GM12892 (cell line): ENCODE results near the gene XCR1. TPM values are rescaled to one million over a fixed set of nuclear protein-coding genes. Genes with fewer than 3 reads are reported as not detected.

Experiments
- DNase-seq: peaks from one replicate; pipeline ENCODE4 v3.0.0; 2011; ENCODE audit not compliant: insufficient read length
- FAIRE-seq: peaks from 2 replicates; lab custom pipeline; 2011; peaks lifted over from hg19 to GRCh38; lab: Jason Lieb, UNC
- POLR2A ChIP-seq: IDR thresholded peaks from 2 replicates; pipeline ENCODE4 v1.6.1; 2011; ENCODE audit warnings: low read depth, low read length, control low read depth
- POLR2AphosphoS5 ChIP-seq: IDR thresholded peaks from 2 replicates; pipeline ENCODE4 v1.6.1; 2011; ENCODE audit warnings: low read depth, low read length, control low read depth
- TAF1 ChIP-seq: IDR thresholded peaks from 2 replicates; pipeline ENCODE4 v1.6.1; 2011; ENCODE audit warnings: low read depth, mild to moderate bottlenecking, control low read depth, low read length, borderline replicate concordance
- polyA plus RNA-seq: library from polyadenylated mRNA; unstranded; fragments of >200 nt; gene quantifications from one replicate; pipeline ENCODE4 v1.2.1, GENCODE V29; 2012; ENCODE audit warnings: missing spikeins, inconsistent platforms; ENCODE audit not compliant: missing spikeins

XCR1 gene, protein sequence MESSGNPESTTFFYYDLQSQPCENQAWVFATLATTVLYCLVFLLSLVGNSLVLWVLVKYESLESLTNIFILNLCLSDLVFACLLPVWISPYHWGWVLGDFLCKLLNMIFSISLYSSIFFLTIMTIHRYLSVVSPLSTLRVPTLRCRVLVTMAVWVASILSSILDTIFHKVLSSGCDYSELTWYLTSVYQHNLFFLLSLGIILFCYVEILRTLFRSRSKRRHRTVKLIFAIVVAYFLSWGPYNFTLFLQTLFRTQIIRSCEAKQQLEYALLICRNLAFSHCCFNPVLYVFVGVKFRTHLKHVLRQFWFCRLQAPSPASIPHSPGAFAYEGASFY
- polyA plus RNA-seq = 0.04 TPM

DNA sequence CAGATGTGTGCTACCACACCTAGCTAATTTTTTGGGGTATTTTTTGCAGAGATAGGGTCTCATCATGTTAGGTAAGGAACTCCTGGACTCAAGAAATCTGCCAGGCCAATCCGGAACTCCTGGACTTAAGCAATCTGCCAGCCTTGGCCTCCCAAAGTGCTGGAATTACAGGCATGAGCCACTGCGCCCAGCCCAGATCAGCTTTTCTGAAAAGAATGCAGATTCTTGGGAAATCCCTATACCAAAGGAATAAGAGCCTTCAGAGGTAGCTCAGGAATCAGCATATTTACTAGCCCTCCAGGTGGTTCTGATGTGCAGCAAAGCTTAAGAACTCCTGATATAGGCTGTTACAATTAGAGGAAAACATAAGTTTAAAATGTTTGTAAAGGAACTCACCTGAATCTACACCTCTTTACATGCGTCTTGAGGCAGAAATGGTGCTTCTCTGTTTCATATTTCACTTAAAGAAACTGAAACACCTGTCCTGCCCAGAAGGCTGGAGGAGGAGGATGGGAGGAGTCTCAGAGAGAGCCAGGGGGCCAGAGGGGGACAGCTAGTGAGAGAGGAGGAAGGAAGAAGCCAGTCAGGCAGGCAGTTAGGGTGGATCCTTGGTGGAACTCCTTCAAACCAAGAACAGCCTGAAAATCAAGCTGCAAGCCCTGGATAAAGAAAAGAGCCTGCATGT is at the start of gene XCR1:
XCR1 (minus strand) TSS at position 463 of the 685 bp plus-strand sequence. CDS start 5,536 bp downstream, outside the sequence.
- TF ChIP-seq POLR2AphosphoS5 (no peak), TAF1 (no peak), POLR2A (no peak)
- DNase-seq = no peak
- no peak for FAIRE-seq

DNA sequence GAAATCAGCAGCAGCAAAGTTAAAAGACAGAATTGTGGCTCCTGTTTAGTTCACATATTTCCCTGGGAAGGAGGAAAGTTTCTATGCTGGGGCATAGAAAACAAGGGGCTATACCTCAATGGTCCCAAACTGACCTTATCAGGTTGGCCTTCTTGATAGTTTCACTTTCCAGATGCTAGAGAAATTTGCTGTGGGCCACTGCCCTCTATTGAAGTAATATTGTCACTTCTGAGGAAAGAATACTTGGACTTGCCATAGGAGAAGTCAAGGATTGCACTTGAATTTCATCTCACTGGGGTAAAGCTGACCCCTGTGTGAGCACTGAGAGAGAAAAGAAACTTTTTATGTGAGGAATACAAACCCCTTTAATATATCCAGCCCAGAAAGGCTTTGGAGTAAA is 49.3 kb upstream of the XCR1 start:
- no peak for FAIRE-seq
- no peak for DNase-seq
- TF ChIP-seq TAF1 = no peak
- TF ChIP-seq POLR2A = no peak
- no peak for TF ChIP-seq POLR2AphosphoS5

DNA sequence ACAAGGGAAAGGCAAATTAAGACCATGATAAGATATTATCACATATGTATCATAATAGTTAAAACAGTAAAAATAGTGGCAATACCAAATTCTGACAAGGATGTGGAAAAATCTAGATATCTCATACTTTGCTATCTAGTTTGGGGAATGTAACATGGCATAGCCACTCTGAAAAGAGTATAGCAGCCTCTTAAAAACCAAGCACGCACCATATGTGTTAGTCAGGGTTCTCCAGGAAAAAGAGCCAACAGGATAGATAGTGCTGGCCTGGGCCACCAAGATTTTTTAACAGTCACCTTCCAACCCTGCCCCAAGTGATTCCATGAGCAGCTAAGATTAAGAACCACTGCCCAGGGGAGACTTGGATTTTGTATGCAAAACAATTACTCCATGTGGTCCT is 48.5 kb upstream of the XCR1 start:
- FAIRE-seq (no peak), DNase-seq (no peak)
- no peak for TF ChIP-seq POLR2A
- no peak for TF ChIP-seq TAF1
- no peak for TF ChIP-seq POLR2AphosphoS5

DNA sequence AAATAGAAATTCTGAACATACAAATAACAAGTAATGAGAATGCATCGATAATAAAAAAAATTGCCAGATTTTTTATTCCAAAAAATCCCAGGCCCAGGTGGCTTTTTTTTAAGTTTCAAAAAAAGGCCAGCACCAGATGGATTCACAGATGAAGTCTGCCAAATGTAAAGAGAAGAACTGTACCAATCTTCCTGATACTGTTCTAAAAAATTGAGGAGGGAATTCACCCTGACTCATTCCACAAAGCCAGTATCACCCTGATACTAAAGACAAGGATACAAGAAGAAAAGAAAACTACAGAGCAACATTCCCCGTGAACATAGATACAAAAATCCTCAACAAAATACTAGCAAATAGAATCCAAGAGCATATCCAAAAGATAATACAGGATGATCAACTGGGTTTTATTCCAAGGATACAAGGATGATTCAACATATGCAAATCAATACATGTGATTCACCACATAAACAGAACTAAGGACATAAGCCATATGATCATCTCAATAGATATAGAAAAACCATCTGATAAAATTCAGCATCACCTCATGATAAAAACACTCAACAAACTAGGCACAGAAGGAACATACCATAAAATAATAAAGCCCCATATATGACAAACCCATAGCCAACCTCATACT is 44.1 kb upstream of the XCR1 start:
- DNase-seq (no peak), FAIRE-seq (no peak)
- TF ChIP-seq TAF1 = no peak
- TF ChIP-seq POLR2AphosphoS5 = no peak
- no peak for TF ChIP-seq POLR2A

DNA sequence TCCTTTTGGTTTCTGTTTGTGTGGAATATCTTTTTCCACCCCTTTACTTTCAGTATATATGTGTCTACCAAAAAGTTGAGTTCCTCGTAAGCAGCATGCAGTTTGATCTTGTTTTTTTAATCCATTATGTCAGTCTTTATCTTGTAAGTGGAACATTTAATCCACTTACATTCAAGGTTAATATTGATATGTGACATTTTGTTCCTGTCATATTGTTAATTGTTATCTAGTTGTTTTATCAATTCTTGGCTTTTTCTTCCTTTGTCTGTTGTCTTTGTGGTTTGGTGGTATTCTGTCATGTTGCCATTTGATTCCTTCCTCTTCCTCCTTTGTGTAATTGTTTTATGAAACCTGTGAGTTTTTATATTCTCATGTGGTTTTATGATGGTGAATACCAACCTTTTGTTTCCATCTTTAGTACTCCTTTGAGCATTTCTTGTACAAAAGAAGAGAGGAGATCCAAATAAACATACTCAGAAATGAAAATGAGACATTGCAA is 43.4 kb upstream of the XCR1 start:
- no peak for FAIRE-seq

DNA sequence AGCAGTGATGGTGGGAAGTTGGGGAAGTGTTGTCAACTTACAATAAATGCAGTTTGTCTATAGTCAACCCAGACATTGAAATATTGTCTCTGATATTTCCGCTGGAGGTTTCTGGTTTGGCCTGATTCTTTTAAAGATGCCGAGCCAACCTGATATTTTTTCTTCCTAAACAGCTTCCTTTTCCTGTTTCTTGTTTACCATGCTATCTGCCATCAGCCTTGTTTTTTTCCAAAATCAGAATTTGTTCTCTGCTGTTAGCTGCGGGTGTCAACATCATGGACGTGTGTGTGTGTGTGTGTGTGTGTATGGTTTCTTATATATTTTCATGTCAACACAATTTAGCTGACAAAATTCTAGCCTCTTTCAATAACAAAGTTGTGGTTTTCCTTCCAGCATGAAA is 41.2 kb upstream of the XCR1 start:
- FAIRE-seq (no peak), DNase-seq (no peak)
- no peak for TF ChIP-seq POLR2A
- TF ChIP-seq TAF1 = no peak
- no peak for TF ChIP-seq POLR2AphosphoS5

More for the DNA sequence above, 43.4 kb upstream of the XCR1 start:
- DNase-seq = no peak
- TF ChIP-seq POLR2A (no peak), POLR2AphosphoS5 (no peak), TAF1 (no peak)

DNA sequence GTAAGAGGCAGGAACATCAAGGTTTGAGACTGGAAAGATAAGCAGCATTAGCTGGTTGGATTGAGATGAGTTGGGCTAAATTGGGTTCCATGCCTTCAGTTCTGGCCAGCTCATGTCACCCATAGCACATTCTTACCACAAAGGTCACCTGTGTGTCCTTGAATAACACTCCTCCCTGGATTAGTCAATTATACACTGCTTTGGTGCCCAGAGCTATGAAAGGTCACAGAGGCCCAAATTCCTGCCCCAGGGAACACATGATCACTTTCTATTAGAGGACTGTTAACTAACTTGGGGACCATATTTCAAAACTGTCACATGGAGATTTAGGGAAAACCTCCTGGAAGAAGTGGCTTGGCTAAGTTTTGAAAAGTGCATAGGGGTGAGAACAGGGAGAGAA is 40.1 kb upstream of the XCR1 start:
- FAIRE-seq (no peak), DNase-seq (no peak)
- TF ChIP-seq POLR2AphosphoS5 = no peak
- TF ChIP-seq TAF1 = no peak
- TF ChIP-seq POLR2A = no peak

DNA sequence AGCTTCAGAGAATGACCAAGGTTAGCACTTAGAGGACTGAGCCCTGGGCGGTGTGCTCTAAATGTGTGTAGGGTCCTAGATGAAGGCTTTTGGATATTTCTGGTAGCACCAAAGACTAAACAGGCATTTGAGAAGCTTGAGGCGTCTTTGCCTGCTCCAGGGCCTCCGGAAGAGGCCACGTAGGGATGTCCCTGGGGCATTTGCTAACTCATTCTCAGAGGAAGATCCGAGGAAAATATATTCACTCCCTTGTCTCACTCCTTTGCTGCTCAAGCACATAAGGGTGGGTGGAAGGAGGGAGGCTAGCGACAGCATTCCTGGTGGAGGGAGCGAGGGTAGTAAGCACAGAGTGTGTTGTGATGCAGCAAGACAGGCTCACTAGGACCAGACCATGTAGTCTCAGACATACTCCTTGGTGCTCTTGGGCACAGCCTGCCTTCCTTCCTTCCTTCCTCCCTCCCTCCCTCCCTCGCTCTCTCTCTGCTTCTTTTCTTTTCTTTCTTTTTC is 38.5 kb upstream of the XCR1 start:
- no peak for FAIRE-seq
- TF ChIP-seq POLR2A = no peak
- TF ChIP-seq POLR2AphosphoS5 = no peak
- TF ChIP-seq TAF1 = no peak
- no peak for DNase-seq

DNA sequence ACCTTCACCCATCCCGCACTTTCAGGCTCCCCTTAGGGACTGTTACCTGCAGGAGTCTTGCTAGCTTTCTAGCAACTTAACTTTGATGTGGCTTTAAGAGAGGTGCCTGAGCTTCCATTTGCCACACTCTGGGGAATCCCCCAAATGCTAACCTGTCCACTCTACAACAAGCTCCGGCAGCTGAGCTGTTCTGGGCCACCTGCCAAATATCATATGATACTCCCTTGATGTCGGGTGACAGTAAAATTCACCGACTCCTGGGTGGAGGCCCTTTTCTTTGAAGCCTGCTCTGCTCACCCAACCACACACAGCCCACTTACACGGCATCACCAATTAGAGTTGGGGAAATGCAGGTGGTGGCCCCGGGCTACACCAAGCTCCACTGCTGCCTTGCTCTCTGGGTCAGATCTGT is 38.0 kb upstream of the XCR1 start:
- FAIRE-seq (peak; percentile 56), DNase-seq (no peak)
- no peak; the same call in 1 of the 2 replicates for TF ChIP-seq POLR2AphosphoS5
- TF ChIP-seq TAF1 = no peak
- no peak for TF ChIP-seq POLR2A

DNA sequence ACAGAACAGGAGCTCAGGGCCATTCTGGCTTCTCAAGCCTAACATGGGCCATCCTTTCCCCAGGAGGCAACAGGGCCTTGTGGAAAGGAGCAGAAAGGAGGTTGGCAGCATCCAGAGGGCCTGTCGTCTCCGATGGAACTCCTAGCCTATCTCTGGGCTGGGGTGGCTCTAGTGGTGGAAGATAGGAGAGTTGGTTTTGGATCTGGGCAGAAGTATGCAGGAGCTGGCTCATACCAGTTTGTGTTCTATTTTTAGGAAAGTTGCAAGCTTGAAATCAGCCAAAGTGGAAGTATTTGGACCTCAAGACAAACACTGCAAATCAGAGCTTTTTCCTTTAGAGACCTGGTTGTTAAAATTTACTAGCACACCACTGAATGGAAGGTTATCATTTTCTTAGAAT is 35.4 kb upstream of the XCR1 start:
- no peak for TF ChIP-seq TAF1
- no peak for TF ChIP-seq POLR2AphosphoS5
- TF ChIP-seq POLR2A = no peak
- FAIRE-seq (no peak), DNase-seq (no peak)

DNA sequence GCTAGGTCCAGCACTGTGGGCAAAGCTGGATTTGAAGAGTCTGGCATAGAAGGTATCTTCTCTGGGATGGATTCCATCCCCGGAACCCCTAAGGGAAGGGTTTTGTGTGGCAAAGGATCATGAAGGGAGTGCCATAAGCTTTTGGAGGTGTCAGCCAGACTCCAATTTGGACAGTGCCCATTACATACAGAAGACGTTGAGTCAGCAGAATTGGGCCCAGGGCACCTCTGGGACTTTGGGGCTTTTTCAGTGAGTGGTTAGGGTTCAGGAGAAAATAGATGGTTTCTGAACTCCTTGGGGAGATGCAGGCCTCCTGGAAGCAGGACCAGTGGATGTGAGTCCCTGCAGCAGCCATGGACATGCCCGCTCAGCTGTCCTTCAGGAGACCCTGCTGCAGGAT is 34.6 kb upstream of the XCR1 start:
- no peak for DNase-seq
- no peak for FAIRE-seq
- no peak for TF ChIP-seq TAF1
- no peak for TF ChIP-seq POLR2AphosphoS5
- no peak for TF ChIP-seq POLR2A

DNA sequence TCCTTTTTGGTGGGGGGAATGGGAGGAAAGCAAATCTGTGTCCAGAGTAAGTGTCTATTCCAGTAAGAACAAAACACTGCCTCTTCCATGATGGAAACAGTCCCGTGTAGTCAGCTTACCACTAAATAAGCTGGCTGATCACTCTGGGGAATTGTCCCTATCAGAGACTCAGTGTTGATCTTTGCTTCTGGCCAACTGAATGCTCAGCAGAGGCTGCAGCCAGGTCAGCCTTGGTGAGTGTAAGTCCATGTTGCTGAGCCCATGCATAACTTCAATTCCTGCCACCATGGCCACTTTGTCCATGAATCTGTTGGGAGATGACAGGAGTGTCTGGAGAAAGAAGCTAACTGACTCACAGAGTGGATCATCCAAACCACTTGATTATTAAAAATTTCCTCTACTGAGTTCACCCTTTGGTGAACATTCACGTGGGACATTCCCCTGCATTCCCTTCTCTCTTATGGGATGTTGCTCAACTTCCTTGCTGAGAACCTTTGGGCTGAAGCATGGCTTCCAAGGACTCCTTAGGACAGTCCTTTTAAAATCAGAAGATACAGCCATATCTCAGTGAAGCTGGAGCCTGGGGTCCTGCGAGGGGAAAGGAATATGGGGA is 33.9 kb upstream of the XCR1 start:
- no peak for DNase-seq
- TF ChIP-seq POLR2A (no peak), TAF1 (no peak), POLR2AphosphoS5 (no peak)
- FAIRE-seq = no peak
